CD4-positive, alpha-beta T cell (primary cell): Measurements from ENCODE around the gene CAGE1. TPM values are rescaled to one million over a fixed set of nuclear protein-coding genes. Genes with fewer than 3 reads are reported as not detected.

Source experiments
- ATAC-seq: fragments of 200-7000 bp; cut with Tn5 transposase; one replicate; pipeline ENCODE4 v1.10.0; 2022; ENCODE audit warnings: mild to moderate bottlenecking; ENCODE audit not compliant: poor library complexity
- CTCF ChIA-PET: fragments of 350-600 bp; sonication (Branson Sonifier 250); formaldehyde crosslinking; loops from one replicate; lab custom pipeline; 2021; ENCODE audit warnings: antibody characterized with exemption, inconsistent platforms; lab: Charles Lee
- POLR2A ChIA-PET: fragments of 350-600 bp; sonication (Branson Sonifier 250); formaldehyde crosslinking; loops from one replicate; lab custom pipeline; 2021; ENCODE audit warnings: antibody characterized with exemption, inconsistent platforms; lab: Charles Lee
- DNase-seq, 14 experiments: peaks; one replicate each; pipeline ENCODE4 v3.0.0-alpha.2; 2013 to 2020; ENCODE audit warnings: mixed read lengths in 2 of 14
- H3K27ac ChIP-seq, 2 donors: one replicate each; pipeline versions ENCODE4 v1.5.1 to v1.7.0; 2013; ENCODE audit warnings: low read length in 2 of 2, low read depth in 1 of 2, mild to moderate bottlenecking in 1 of 2
- H3K27me3 ChIP-seq, 2 experiments: 1 replicate in 1 of 2; 2 replicates in 1 of 2; pipeline versions ENCODE4 v1.6.1 to v1.7.0; 2013; ENCODE audit warnings: low read length in 2 of 2, control low read depth in 1 of 2, mild to moderate bottlenecking in 1 of 2, moderate library complexity in 1 of 2; ENCODE audit not compliant: insufficient read depth in 2 of 2, control insufficient read depth in 1 of 2
- H3K36me3 ChIP-seq: one replicate; pipeline ENCODE4 v1.6.1; 2013; ENCODE audit warnings: low read length, control low read depth; ENCODE audit not compliant: insufficient read depth
- H3K4me1 ChIP-seq: one replicate; pipeline ENCODE4 v1.6.1; 2013; ENCODE audit warnings: low read length, control low read depth; ENCODE audit not compliant: insufficient read depth
- H3K4me3 ChIP-seq: one replicate; pipeline ENCODE4 v1.5.1; 2013; ENCODE audit warnings: mild to moderate bottlenecking, low read length, moderate library complexity
- H3K9me3 ChIP-seq, 2 experiments: 1 replicate in 1 of 2; 2 replicates in 1 of 2; pipeline versions ENCODE4 v1.6.1 to v1.7.0; 2013; ENCODE audit warnings: low read length in 2 of 2, mild to moderate bottlenecking in 2 of 2, control low read depth in 1 of 2, moderate library complexity in 1 of 2; ENCODE audit not compliant: control insufficient read depth in 1 of 2, insufficient read depth in 1 of 2
- H3K27ac Mint-ChIP-seq: one replicate; pipeline ENCODE4 v1.8.0; 2020; ENCODE audit warnings: mixed read lengths
- H3K27me3 Mint-ChIP-seq: one replicate; pipeline ENCODE4 v1.8.0; 2021; ENCODE audit warnings: mixed read lengths
- H3K36me3 Mint-ChIP-seq: one replicate; pipeline ENCODE4 v1.8.0; 2021; ENCODE audit warnings: low read depth, mixed read lengths
- H3K4me1 Mint-ChIP-seq: one replicate; pipeline ENCODE4 v1.8.0; 2021; ENCODE audit warnings: low read depth, mixed read lengths
- H3K4me3 Mint-ChIP-seq: one replicate; pipeline ENCODE4 v1.8.0; 2020; ENCODE audit warnings: mild to moderate bottlenecking, mixed read lengths
- H3K9me3 Mint-ChIP-seq: one replicate; pipeline ENCODE4 v1.8.0; 2020; ENCODE audit warnings: mixed read lengths
- intact Hi-C, 2 experiments: fragments of 100-400 bp; cut with DNase I in 1 of 2; cut with micrococcal nuclease in 1 of 2; formaldehyde crosslinking; loops; one replicate each; pipeline versions ENCODE4 v1.15.1 to v1.9.0; 2023 to 2025; cut with DNase I, micrococcal nuclease
- total RNA-seq, 174 experiments: library from RNA in 2 of 174; stranded (reverse) in 2 of 174; gene quantifications; one replicate each; pipeline ENCODE4 v1.2.3 and lab custom pipeline; 2021 to 2026
- TF ChIP-seq, protein P1 (sequence below): fragments of 200-600 bp; IDR thresholded peaks from one replicate; pipeline ENCODE4 v1.8.0; 2022; ENCODE audit warnings: antibody characterized with exemption, mild to moderate bottlenecking

Gene CAGE1
- total RNA-seq, 2 experiments from 2014 or later, result 0.38 to 0.39 TPM

- DNase-seq (no peak), ATAC-seq (no peak)
- TF ChIP-seq, protein P1, sequence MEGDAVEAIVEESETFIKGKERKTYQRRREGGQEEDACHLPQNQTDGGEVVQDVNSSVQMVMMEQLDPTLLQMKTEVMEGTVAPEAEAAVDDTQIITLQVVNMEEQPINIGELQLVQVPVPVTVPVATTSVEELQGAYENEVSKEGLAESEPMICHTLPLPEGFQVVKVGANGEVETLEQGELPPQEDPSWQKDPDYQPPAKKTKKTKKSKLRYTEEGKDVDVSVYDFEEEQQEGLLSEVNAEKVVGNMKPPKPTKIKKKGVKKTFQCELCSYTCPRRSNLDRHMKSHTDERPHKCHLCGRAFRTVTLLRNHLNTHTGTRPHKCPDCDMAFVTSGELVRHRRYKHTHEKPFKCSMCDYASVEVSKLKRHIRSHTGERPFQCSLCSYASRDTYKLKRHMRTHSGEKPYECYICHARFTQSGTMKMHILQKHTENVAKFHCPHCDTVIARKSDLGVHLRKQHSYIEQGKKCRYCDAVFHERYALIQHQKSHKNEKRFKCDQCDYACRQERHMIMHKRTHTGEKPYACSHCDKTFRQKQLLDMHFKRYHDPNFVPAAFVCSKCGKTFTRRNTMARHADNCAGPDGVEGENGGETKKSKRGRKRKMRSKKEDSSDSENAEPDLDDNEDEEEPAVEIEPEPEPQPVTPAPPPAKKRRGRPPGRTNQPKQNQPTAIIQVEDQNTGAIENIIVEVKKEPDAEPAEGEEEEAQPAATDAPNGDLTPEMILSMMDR, result no peak
- Mint-ChIP-seq H3K4me3 (no peak overlapping the region), H3K36me3 (peaks cover 39% of the 10 kb centered on the region), H3K27ac (no peak overlapping the region), H3K4me1 (no peaks in the 10 kb centered on the region), H3K9me3 (no peaks in the 10 kb centered on the region), H3K27me3 (no peaks in the 10 kb centered on the region)
- intact Hi-C loops, result no loop called here
- CTCF ChIA-PET, result no interaction called here
- Histone ChIP-seq H3K27ac (no peak overlapping the region), H3K4me3 (no peak overlapping the region), H3K36me3 (peaks cover 25% of the 10 kb centered on the region), H3K9me3 (peaks cover 0 to 5% of the 10 kb centered on the region in 2 experiments), H3K4me1 (no peaks in the 10 kb centered on the region), H3K27me3 (no peaks in the 10 kb centered on the region)
- POLR2A ChIA-PET, result interaction anchor here (0.5 kb wide), 1 partner anchor 141 kb away, joined by 4 read pairs; no protein-coding TSS in a partner anchor
These were observed 31.5 kb upstream of the CAGE1 start for GRCh38 chr6:7421066-7421465.

GRCh38 chr6:7419065-7419464, 29.5 kb upstream of the CAGE1 start:
- TF ChIP-seq, protein P1, result no peak
- no peak overlapping the region for H3K27ac Mint-ChIP-seq
- H3K27ac ChIP-seq, result no peak overlapping the region
- no peaks in the 10 kb centered on the region for H3K4me1 ChIP-seq
- H3K36me3 ChIP-seq, result peaks cover 44% of the 10 kb centered on the region
- no peaks in the 10 kb centered on the region for H3K9me3 Mint-ChIP-seq
- no peak for DNase-seq
- intact Hi-C loops, result no loop called here
- ChIA-PET CTCF (no interaction called here), POLR2A (no interaction called here)
- H3K4me1 Mint-ChIP-seq, result no peaks in the 10 kb centered on the region
- no peaks in the 10 kb centered on the region for H3K9me3 ChIP-seq
- no peak overlapping the region for H3K4me3 Mint-ChIP-seq
- H3K36me3 Mint-ChIP-seq, result peaks cover 59% of the 10 kb centered on the region
- ATAC-seq, result no peak
- no peak overlapping the region for H3K4me3 ChIP-seq
- no peaks in the 10 kb centered on the region for H3K27me3 Mint-ChIP-seq
- H3K27me3 ChIP-seq, result no peaks in the 10 kb centered on the region

DNA sequence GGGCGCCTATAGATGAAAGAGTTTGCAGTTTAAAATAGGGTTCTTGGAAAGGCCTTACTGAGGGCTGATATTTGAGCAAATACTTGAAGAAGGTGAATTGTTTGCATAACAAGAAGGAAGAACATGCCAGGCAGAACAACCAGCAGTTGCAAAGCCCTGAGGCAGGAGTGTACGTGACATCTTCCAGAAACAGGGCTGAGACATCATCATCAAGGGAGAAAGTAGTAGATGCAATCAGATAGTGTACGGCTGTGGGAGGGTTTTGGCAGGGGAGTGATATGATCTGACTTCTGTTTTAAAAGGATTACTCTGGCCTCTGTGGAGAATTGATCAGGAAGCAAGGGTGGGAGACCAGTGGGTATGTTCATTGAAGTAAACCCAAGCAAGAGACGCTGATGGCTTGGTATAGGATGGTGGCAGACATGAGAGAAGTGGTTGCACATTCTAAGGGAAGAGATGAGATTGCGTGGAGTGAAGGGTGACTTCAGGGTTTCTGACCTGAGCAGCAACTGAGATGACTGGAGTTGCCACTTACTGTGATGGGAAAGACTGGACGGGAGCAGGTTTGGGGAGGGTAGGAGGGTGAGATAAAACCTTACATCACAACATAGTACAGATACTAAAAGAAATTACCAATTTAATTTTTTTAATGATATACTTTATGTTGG, 28.8 kb upstream of the CAGE1 start:
- Mint-ChIP-seq H3K4me1 (no peaks in the 10 kb centered on the region), H3K27me3 (no peaks in the 10 kb centered on the region), H3K36me3 (peaks cover 66% of the 10 kb centered on the region), H3K9me3 (no peaks in the 10 kb centered on the region), H3K27ac (no peak overlapping the region), H3K4me3 (no peak overlapping the region)
- TF ChIP-seq, protein P1, result no peak
- Histone ChIP-seq H3K9me3 (no peaks in the 10 kb centered on the region), H3K4me1 (no peaks in the 10 kb centered on the region), H3K4me3 (no peak overlapping the region), H3K36me3 (peaks cover 51% of the 10 kb centered on the region), H3K27ac (no peak overlapping the region), H3K27me3 (no peaks in the 10 kb centered on the region)
- ATAC-seq (no peak), DNase-seq (no peak)
- intact Hi-C loops, result no loop called here
- CTCF ChIA-PET, result no interaction called here
- POLR2A ChIA-PET, result no interaction called here
